GM12878 (cell line): ENCODE measurements around the gene ACADS. TPM values are rescaled to one million over a fixed set of nuclear protein-coding genes. Genes with fewer than 3 reads are reported as not detected.
A peak's percentile ranks its signal among the peaks of the same experiment; 100 is the strongest.

Experiments used
- EED ChIP-seq: sonication (generic); IDR thresholded peaks from 2 replicates; pipeline ENCODE4 v1.6.1; 2016; ENCODE audit warnings: antibody characterized with exemption, low read depth
- RUNX3 ChIP-seq: IDR thresholded peaks from 2 replicates; pipeline ENCODE4 v1.6.1; 2012; ENCODE audit warnings: low read length, inconsistent platforms
- SPI1 ChIP-seq: IDR thresholded peaks from 2 replicates; pipeline ENCODE4 v1.6.1; 2011; ENCODE audit warnings: low read depth, mild to moderate bottlenecking, low read length, moderate library complexity, borderline replicate concordance; ENCODE audit not compliant: insufficient read depth
- TBL1XR1 ChIP-seq: IDR thresholded peaks from 2 replicates; pipeline ENCODE4 v1.6.1; 2012; ENCODE audit warnings: low read depth, low read length, improper control_type of control experiment
- TCF12 ChIP-seq: IDR thresholded peaks from 2 replicates; pipeline ENCODE4 v1.6.1; 2011; ENCODE audit warnings: low read depth, mild to moderate bottlenecking, low read length
- ZNF217 ChIP-seq: fragments of 450-650 bp; IDR thresholded peaks from 2 replicates; pipeline ENCODE4 v1.6.1; 2017; ENCODE audit warnings: antibody characterized with exemption, mild to moderate bottlenecking
- polyA plus RNA-seq, 11 experiments: library from polyadenylated mRNA; depleted of rRNA in 4 of 11; unstranded in 6 of 11; stranded (reverse) in 5 of 11; fragments of >200 nt; fragmentation: Nextera tagmentation in 4 of 11; fragmentation: Illumina TruSeq in 1 of 11; extraction: Ambion mirVana in 4 of 11; extraction: Trizol in 1 of 11; gene quantifications; 1 replicate in 1 of 11; 2 replicates in 10 of 11; pipeline versions ENCODE4 v1.2.1 to v1.2.3, GENCODE V29; 2011 to 2016; ENCODE audit warnings: inconsistent platforms in 2 of 11, missing spikeins in 2 of 11, low read depth in 1 of 11
- total RNA-seq, 4 experiments: library from RNA; depleted of rRNA in 3 of 4; stranded (reverse); fragments of >200 nt in 3 of 4; fragmentation: Illumina TruSeq in 1 of 4; extraction: Trizol in 1 of 4; gene quantifications; 2 replicates each; pipeline versions ENCODE4 v1.2.1 to v1.2.3, GENCODE V29; 2013 to 2021
- TF ChIP-seq, protein P1 (sequence below): fragments of 450-650 bp; IDR thresholded peaks from 2 replicates; pipeline ENCODE4 v1.6.1; 2017; ENCODE audit warnings: mild to moderate bottlenecking, moderate library complexity
- TF ChIP-seq, protein P2 (sequence below): fragments of 450-650 bp; IDR thresholded peaks from 2 replicates; pipeline ENCODE4 v1.6.1; 2016; ENCODE audit warnings: mild to moderate bottlenecking

ACADS gene
- total and polyA plus RNA-seq, 10 of the 15 experiments (the other 5 are each of a cell fraction or from before 2014, with no cell fraction given): 0.05 to 18.1 (median 10.2) TPM

- TF ChIP-seq TBL1XR1 (0 out of 2 replicates have a peak, but pooled peaks have one; percentile 1), TCF12 (peak; percentile 74; the same call in 1 of the 2 replicates), SPI1 (peak; percentile 22; the same call in 1 of the 2 replicates), RUNX3 (peak; percentile 45), ZNF217 (no peak), EED (peak; percentile 55)
- TF ChIP-seq, protein P1, sequence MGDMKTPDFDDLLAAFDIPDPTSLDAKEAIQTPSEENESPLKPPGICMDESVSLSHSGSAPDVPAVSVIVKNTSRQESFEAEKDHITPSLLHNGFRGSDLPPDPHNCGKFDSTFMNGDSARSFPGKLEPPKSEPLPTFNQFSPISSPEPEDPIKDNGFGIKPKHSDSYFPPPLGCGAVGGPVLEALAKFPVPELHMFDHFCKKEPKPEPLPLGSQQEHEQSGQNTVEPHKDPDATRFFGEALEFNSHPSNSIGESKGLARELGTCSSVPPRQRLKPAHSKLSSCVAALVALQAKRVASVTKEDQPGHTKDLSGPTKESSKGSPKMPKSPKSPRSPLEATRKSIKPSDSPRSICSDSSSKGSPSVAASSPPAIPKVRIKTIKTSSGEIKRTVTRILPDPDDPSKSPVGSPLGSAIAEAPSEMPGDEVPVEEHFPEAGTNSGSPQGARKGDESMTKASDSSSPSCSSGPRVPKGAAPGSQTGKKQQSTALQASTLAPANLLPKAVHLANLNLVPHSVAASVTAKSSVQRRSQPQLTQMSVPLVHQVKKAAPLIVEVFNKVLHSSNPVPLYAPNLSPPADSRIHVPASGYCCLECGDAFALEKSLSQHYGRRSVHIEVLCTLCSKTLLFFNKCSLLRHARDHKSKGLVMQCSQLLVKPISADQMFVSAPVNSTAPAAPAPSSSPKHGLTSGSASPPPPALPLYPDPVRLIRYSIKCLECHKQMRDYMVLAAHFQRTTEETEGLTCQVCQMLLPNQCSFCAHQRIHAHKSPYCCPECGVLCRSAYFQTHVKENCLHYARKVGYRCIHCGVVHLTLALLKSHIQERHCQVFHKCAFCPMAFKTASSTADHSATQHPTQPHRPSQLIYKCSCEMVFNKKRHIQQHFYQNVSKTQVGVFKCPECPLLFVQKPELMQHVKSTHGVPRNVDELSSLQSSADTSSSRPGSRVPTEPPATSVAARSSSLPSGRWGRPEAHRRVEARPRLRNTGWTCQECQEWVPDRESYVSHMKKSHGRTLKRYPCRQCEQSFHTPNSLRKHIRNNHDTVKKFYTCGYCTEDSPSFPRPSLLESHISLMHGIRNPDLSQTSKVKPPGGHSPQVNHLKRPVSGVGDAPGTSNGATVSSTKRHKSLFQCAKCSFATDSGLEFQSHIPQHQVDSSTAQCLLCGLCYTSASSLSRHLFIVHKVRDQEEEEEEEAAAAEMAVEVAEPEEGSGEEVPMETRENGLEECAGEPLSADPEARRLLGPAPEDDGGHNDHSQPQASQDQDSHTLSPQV: no peak; the same call in 1 of the 2 replicates
- TF ChIP-seq, protein P2, sequence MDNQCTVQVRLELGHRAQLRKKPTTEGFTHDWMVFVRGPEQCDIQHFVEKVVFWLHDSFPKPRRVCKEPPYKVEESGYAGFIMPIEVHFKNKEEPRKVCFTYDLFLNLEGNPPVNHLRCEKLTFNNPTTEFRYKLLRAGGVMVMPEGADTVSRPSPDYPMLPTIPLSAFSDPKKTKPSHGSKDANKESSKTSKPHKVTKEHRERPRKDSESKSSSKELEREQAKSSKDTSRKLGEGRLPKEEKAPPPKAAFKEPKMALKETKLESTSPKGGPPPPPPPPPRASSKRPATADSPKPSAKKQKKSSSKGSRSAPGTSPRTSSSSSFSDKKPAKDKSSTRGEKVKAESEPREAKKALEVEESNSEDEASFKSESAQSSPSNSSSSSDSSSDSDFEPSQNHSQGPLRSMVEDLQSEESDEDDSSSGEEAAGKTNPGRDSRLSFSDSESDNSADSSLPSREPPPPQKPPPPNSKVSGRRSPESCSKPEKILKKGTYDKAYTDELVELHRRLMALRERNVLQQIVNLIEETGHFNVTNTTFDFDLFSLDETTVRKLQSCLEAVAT: no peak; the same call in 1 of the 2 replicates
Observed at GRCh38 chr12:120677765-120678473, 47.7 kb upstream of the ACADS start (continued).
